G401 (cell line): ENCODE data around the gene ADGRB3. TPM values are rescaled to one million over a fixed set of nuclear protein-coding genes. Genes with fewer than 3 reads are reported as not detected.
A peak's percentile ranks its signal among the peaks of the same experiment; 100 is the strongest.
"Not testable (repeated sequence)": the region's sequence is repeated elsewhere in the genome, so short reads cannot be mapped to it uniquely, and the experiment has no call there.

Source experiments
- DNase-seq: peaks from one replicate; pipeline ENCODE4 v3.0.0-alpha.2; 2015; ENCODE audit warnings: low spot score
- in situ Hi-C: cut with HindIII; loops from 2 replicates; pipeline ENCODE4 v1.10.0; 2016; ENCODE audit warnings: low sequenced_read_pairs, mixed read lengths
- total RNA-seq: library from RNA; depleted of rRNA; stranded (reverse); fragments of >200 nt; shearing (Covaris generic); gene quantifications from 2 replicates; pipeline ENCODE4 v1.2.3, GENCODE V29; 2014

The ADGRB3 gene
- total RNA-seq, 1 experiment from 2014 or later: not detected

DNA sequence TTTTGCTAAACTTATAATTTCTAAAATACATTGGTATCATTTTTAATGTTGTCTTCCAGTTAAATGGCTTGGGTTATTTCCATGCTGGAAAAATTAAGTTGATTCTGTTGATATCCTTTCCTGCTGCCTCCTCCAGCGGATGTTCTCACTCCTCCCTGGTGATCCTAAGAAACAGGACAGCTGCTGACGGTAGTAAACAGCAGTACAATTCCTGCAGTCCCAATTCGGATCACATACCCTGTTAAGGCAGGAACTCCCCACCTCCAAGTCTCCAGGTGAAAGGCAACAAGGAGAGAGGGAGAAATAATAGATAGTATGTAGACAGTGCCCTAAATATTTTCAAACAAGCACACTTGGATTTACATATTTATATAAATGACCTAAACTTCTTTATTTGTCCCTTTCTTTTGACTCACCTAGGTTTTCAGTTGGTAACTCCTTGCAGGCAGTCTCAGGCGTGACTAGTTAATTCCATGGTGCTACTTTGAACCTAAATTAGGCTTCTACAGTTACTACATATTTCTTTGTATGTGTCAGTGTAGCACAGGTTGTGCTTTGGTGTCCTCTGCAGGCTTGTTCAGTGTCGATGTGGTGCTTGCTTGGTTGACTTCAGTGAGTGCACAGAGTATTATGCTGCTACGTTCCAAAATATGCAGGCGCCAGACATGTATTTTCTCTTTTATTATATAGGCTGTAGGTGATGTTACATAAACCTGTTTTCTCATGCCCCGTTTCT, 126.0 kb downstream of the ADGRB3 start:
- peak; percentile 90 for DNase-seq
- in situ Hi-C loops: no loop called here

DNA sequence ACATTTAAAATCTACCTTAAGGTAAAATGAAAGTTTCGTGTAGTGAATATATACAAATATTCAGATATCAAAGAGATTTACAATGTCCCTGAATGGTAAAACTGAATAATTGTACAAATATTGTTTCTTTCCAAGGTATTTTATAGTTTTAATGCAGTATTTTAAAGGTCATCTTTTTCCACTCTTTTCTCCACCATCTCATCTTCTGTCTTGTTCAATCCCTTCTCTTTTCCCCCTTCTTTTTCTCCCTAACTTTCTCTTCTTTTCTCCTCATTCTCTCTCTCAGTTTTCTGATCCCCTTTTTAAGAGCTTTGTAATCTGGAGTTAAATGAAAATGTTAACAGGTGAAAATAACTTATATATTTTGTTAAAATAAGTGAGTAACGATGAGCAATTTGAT, 126.9 kb downstream of the ADGRB3 start:
- DNase-seq: no peak
- in situ Hi-C loops: no loop called here

DNA sequence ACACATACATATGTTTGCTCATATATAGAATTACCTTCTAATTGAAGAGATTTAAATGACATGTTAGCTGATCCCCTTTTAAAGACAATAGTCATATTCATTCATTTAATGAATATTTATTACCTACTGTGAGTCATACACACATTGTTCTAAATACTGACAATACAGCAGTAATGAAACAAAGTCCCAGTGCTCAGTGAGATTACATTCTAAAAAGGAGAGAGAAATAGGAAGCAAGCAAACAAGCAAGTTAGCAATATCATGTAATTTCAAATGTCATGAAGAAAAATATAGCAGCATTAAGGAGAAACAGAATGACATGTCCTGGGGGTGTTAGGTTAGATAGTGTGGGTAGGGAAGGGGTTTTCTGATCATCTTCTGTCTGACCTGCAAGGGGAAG, 136.3 kb downstream of the ADGRB3 start:
- DNase-seq: no peak
- in situ Hi-C loops: no loop called here

DNA sequence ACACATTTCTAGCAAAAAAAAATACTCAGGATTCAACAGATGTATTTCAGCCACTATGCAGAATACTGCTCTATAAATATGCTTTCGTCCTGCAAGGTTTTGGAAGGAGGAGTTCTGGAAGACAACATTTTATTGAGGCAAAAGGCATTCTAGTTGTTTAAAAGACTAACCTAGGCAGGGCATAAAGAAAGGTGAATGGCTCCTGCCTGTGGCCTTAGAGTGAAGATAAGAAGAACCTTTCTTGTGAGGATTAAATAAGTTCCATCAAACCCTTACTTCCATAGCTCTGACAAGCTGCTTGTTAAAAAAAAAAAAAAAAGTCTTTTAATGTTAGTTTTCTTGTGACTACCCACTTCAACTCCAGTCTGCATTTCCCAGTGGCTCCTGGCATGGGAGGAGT, 139.8 kb downstream of the ADGRB3 start:
- in situ Hi-C loops: no loop called here
- DNase-seq: no peak

DNA sequence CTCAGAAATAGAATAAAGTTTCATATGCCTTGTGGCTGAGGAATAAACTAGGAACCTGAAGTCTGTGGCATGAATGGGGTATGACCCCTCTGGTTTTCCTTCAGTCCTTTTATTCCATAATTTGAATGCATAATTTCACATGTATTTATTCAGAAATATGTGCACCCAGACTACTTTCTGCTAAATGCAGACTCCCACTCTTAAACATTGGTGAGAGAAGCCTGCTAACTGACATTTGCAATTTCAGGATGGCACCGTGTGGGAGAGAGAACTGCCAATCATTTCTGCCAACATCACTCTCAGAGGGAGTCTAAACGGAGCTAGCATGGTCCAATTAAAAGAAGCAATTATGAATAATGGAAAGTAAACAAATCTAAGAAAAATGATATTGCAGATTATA, 141.3 kb downstream of the ADGRB3 start:
- in situ Hi-C loops: no loop called here
- DNase-seq: no peak

DNA sequence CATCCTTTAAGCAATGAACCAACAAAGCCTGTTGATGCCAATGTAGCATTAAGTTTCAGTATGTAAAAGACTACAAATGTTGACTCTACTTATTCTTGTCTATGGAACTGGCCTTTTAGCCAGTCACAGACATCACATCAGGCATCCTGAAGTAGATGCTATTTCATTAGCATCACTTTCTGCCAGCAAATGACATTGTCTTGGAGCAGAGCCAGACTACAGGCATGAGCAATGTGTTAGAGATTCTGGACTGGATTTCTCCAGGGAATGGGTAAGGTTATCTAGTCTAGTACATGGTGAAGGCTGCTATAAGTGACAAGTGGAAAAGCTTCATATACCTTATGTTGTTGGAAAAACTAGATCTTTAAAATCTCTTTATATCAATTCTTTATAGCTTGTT, 142.9 kb downstream of the ADGRB3 start:
- in situ Hi-C loops: no loop called here
- peak; percentile 96 for DNase-seq

DNA sequence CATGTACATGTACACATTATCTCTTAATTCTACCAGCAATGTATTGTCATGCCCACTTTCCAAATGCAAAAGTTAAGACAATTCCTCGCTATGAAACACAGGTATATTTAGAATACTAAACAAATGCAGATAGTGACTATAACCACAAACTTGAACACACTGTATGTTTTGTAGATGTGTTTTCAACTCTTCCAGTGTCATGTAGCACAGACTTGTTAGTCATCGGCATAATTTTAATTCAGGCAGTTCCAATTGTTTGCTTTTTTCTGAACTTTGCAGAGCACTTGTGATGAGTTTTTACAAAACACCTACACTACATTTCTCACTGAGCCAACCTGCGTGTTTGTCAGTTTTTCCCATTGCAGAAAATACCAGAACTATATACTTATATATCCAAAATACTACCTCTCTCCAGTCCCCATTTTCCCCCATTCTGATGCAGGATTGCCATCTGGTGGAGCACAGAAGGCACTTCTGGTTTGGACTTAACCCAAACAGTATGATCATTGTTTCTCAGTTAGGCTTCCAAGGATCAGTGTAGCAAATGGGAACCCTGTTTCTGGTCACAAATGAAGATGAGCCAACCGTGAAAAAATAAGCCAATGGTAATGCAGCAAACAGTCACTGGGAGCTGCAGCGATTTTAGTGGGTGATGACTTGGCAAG, 143.4 kb downstream of the ADGRB3 start:
- DNase-seq: peak; percentile 96
- in situ Hi-C loops: no loop called here

DNA sequence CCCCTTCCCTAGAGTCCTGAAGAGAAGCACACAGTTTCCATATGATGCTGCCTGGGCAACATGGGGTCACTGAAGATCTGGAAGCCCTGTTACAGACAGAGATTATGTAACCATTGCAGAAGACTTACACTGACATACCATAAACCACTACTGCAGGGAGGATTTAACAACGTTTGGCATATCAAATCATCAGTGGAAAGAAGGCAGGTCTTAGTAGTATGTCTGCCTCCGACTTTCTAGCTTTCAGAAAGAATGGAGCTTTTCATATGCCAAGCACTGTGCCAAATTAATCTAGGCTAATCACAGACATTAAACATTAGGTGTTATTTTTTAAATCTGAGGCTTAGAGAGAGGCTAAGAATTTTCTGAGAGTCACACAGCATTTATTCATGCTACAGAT, 144.3 kb downstream of the ADGRB3 start:
- in situ Hi-C loops: no loop called here
- DNase-seq: peak; percentile 70

DNA sequence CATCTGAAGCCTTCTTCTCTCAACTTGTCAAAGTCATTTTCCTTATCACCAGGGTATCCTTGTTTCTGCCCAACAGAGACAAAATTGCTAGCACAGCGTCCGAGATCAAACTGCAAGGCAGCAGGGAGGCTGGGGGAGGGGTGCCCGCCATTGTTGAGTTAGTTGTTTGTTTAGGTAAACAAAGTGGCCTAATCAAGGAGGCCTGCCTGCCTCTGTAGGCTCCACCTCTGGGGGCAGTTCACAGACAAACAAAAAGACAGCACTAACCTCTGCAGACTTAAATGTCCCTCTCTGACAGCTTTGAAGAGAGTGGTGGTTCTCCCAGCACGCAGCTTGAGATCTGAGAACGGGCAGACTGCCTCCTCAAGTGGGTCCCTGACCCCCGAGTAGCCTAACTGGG, 155.0 kb downstream of the ADGRB3 start:
- DNase-seq, in situ Hi-C loops: not testable (repeated sequence)

DNA sequence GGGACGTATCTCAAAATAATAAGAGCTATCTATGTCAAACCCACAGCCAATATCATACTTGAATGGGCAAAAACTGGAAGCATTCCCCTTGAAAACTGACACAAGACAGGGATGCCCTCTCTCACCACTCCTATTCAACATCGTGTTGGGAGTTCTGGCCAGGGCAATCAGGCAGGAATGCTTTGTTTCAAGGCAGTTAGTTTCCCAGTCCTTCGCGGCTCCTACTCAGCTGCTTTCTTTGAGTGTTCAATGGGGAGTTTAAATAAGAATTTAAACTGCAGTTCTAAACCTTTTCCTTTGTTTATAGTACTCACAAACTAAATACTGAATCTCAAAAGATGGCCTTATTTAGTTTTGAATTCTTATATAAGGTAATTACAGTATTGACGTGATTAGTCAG, 179.9 kb downstream of the ADGRB3 start:
- in situ Hi-C loops, DNase-seq: not testable (repeated sequence)

DNA sequence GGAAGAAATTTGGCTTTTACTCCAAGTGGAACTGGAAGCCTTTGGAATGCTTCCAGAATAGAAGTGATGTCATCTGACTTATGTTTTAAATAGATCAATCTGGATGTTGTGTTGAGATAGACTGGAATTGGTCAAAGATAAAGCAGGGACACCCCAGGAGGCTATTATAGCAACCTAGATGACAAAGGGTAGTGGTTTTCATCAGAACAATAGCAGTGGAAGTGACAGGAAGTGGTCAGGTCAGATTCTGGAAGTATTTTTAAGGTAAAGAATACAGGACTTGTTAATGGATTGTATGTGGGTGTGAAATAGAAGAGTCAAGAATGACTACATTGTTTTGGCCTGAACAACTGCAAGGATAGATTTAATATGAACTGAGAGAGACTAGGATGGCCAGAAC, 191.4 kb downstream of the ADGRB3 start:
- no peak for DNase-seq
- in situ Hi-C loops: no loop called here

DNA sequence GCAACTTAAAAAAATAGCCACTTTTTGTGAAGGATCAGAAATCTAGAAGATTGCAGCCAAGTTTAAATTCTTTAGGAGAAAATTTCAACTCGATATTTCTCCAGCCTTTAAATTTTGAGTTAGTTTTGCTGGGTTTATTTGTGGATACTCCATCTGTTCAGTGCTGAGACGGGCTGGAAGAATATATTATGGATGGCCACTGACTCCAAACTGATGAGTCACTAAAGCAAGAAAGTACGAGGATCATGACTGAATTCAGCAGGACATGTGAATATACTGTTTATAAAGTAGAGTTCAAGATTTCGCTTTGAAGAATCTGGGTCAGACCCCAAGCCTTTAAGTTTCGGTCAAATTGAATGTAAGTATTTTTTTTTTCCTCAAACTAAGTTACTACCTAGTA, 199.5 kb downstream of the ADGRB3 start:
- in situ Hi-C loops: no loop called here
- DNase-seq: peak; percentile 68

DNA sequence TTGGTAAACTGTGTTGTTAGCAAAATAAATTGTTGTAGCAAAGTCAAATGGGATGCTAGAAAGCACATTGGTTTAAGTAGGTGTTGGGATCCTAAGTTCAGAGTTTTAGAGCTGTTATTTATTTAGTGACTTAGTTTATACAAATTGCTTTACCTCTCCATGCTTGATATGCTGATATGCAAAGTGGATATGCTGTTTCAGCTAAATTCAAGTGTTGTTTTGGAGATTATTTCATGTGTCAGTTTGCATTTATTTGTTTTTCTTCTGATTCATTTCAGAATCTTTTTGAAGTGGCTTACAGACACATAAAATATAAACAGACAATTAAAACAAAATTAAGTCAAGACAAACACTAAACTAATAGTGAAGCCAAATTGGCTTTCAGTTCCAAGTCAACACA, 203.5 kb downstream of the ADGRB3 start:
- DNase-seq: no peak
- in situ Hi-C loops: no loop called here

DNA sequence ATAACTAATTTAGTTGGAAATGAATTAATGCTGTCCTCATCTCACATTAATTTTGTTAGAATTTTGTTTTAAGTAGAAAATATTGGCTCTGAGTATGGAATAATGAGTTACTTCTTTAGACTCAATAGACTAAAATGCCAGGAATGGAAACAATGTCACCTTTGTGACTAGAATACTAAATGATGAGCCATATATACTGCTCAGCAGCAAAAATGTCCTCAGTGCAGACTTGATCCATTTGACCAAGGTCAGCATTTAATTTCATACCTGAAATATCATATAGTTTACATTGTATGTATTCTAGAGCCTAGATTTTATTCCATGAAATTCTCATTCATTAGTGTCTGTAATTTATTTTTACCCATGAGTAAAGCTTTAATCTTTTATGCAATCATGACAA, 217.7 kb downstream of the ADGRB3 start:
- no peak for DNase-seq
- in situ Hi-C loops: no loop called here

DNA sequence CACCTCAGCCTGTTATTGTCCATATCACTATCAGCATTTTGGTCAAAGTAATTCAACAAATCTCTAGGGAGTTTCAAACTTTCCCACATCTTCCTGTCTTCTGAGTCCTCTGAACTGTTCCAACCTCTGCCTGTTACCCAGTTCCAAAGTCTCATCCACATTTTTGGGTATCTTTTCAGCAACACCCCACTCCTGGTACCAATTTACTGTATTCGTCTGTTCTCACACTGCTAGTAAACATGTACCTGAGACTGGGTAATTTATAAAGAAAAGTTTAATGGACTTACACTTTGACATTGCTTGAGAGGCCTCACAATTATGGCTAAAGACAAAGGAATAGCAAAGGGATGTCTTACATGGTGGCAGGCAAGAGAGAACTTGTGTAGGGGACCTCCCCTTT, 224.2 kb downstream of the ADGRB3 start:
- in situ Hi-C loops: no loop called here
- DNase-seq: no peak

DNA sequence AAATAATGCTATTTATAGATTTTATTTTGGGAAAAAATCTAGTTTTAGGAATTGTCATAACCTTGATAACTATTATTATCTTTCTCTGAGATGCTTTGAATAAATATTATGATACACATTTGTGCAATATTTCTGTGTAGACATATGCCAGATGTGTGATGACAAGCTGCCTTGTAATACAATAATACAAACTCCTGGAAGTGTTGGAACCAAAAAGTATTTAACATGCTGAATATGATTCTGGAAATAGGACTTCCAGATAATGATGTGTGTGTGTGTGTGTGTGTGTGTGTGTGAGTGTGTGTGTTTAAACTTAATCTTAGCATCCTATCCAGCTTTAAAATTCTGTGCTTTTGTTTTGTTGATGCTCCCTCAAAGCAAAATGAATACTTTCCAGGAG, 233.6 kb downstream of the ADGRB3 start:
- in situ Hi-C loops: no loop called here
- no peak for DNase-seq

DNA sequence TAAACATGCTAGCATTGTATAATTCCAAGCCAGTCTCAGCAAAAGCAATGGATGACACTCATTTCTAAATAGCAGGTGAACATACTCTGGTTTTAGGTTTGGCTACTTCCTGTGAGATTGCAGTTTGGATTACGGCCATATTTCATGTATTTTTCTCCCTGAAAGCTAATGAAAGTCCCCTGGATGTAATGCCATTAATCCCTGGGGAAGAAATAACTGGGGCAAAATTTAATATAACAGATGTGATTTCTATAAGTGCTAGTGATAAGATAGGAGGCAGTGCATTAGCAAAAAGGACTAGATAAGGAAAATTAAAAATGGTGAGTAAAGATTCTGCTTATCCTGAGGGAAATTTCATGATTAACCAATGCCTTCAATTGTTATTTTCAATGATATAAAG, 238.2 kb downstream of the ADGRB3 start:
- in situ Hi-C loops: no loop called here

DNA sequence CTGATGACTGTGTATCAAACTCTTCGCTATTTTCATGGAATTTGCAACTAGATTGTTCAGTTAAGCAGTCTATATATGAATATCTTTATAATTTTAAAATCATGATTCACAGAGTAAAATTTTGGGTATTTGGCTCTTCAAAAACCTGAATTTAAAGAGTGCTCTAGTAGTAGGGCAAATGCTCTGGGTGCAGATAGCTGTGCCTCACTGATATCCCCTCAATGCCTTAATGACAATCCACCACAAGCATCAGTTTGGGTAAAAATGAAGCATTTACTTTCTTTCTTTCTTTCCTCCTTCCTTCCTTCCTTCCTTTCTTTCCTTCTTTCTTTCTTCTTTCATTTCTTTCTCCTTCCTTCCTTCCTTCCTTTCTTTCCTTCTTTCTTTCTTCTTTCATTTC, 239.7 kb downstream of the ADGRB3 start:
- no peak for DNase-seq

More for the DNA sequence above, 238.2 kb downstream of the ADGRB3 start:
- DNase-seq: peak; percentile 35

DNA sequence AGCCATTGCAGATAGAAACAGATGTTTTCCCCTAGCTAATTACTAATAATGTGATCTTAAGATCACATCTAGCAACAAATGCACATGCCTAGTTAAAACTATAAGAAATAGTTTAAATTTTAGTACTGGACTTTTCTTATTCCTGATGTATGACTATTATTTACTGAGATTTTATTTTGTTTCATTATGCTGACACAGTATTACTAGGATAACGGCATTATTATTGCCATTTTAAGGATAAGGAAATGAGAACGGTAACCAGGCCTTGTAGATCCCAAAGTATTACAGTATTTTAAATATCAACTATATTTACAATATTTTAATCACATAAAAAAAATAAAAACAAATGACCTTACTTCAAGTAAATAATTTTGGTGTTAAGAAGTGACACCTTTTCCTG, 240.3 kb downstream of the ADGRB3 start:
- DNase-seq: no peak
- in situ Hi-C loops: no loop called here

More for the DNA sequence above, 239.7 kb downstream of the ADGRB3 start:
- in situ Hi-C loops: no loop called here

DNA sequence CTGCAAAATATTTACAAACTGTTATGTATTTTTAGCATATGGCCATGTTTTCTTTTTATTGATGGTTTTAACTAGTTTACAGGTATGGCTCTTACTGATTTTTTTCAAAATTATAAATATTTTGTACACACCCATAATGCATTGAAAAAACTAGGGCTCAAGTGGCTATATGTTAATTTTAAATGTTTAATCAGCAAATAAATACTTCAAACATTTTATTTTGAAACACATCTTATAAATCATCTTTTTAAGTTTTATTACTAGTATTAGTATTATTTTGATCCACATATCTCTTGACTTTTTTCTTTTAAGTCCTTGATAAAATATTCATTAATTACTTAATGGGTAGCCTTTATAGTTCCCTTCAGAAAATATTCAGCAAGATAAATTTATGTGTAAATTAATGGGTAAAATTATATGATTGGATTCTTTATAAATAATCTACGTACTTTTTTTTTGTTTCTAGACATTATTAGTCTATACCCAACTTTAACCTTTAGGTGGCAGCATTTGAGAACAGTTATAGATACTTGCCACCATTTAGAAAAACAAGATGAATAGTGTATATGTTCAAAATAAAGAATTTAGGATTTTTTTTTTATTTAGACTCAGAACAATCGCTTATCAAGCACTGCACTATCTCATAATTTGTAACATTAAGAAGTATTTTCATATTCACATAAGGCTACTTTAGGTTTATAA, 241.9 kb downstream of the ADGRB3 start:
- in situ Hi-C loops: no loop called here
- DNase-seq: peak; percentile 36
